ENCODE results near the gene FTCDNL1.

- TF ChIP-seq, protein P1, sequence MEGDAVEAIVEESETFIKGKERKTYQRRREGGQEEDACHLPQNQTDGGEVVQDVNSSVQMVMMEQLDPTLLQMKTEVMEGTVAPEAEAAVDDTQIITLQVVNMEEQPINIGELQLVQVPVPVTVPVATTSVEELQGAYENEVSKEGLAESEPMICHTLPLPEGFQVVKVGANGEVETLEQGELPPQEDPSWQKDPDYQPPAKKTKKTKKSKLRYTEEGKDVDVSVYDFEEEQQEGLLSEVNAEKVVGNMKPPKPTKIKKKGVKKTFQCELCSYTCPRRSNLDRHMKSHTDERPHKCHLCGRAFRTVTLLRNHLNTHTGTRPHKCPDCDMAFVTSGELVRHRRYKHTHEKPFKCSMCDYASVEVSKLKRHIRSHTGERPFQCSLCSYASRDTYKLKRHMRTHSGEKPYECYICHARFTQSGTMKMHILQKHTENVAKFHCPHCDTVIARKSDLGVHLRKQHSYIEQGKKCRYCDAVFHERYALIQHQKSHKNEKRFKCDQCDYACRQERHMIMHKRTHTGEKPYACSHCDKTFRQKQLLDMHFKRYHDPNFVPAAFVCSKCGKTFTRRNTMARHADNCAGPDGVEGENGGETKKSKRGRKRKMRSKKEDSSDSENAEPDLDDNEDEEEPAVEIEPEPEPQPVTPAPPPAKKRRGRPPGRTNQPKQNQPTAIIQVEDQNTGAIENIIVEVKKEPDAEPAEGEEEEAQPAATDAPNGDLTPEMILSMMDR (IDR thresholded peaks at IDR 0.05), result no peak
- no peak for TF ChIP-seq POLR2A (IDR thresholded peaks at IDR 0.05)
Measured at GRCh38 chr2:199760574-199760973, 90.4 kb downstream of the FTCDNL1 start.
